A549 (cell line): ENCODE results near the gene MAP4K2. TPM values are rescaled to one million over a fixed set of nuclear protein-coding genes. Genes with fewer than 3 reads are reported as not detected.

Experiments used
- ATAC-seq, 2 experiments: fragments of 200-7000 bp in 1 of 2; fragments of >200 bp in 1 of 2; cut with Nextera tagmentation in 1 of 2; cut with Tn5 transposase in 1 of 2; 3 replicates each; pipeline versions ENCODE4 v1.8.0 to v1.9.1; 2018 to 2020; ENCODE audit warnings: mild to moderate bottlenecking in 1 of 2, moderate library complexity in 1 of 2
- CTCF ChIA-PET: fragments of 300-600 bp; sonication (Branson Sonifier 250); formaldehyde crosslinking; extraction: SDS; loops from one replicate; lab custom pipeline; 2021; ENCODE audit warnings: antibody characterized with exemption, inconsistent platforms; lab: Yijun Ruan, JAX
- POLR2A ChIA-PET: fragments of 350-600 bp; formaldehyde crosslinking; extraction: SDS; loops from one replicate; lab custom pipeline; 2021; ENCODE audit warnings: antibody characterized with exemption, inconsistent platforms; lab: Yijun Ruan, JAX
- DNase-seq, 2 experiments: peaks; one replicate each; pipeline versions ENCODE4 v3.0.0 to v3.0.0-alpha.2; 2011 to 2016; ENCODE audit warnings: low read depth in 1 of 2, low spot score in 1 of 2
- FAIRE-seq: peaks from 2 replicates; lab custom pipeline; 2011; peaks lifted over from hg19 to GRCh38; lab: Jason Lieb, UNC
- H3K27ac ChIP-seq, 2 experiments: fragments of >200 bp; sonication (Bioruptor Twin); formaldehyde crosslinking; 3 replicates each; pipeline ENCODE4 v1.5.1; 2016 to 2017
- H3K4me1 ChIP-seq: fragments of >200 bp; sonication (Bioruptor Twin); formaldehyde crosslinking; 3 replicates; pipeline ENCODE4 v1.6.1; 2016
- H3K4me2 ChIP-seq: fragments of >200 bp; sonication (Bioruptor Twin); formaldehyde crosslinking; 3 replicates; pipeline ENCODE4 v1.6.1; 2016
- H3K4me3 ChIP-seq: fragments of >200 bp; sonication (Bioruptor Twin); formaldehyde crosslinking; 3 replicates; pipeline ENCODE4 v1.5.1; 2016
- H3K9me3 ChIP-seq: fragments of >200 bp; sonication (Bioruptor Twin); formaldehyde crosslinking; 3 replicates; pipeline ENCODE4 v1.6.1; 2016
- CBX8 ChIP-seq: fragments of 200-600 bp; sonication (generic); IDR thresholded peaks from 2 replicates; pipeline ENCODE4 v1.6.1; 2016
- CEBPB ChIP-seq, 2 experiments: fragments of >200 bp in 1 of 2; sonication (Bioruptor Twin) in 1 of 2; formaldehyde crosslinking in 1 of 2; IDR thresholded peaks; 2 replicates each; pipeline ENCODE4 v1.6.1; 2012 to 2016
- CHD2 ChIP-seq: fragments of 150-350 bp; IDR thresholded peaks from 2 replicates; pipeline ENCODE4 v1.6.1; 2014; ENCODE audit warnings: low read length; ENCODE audit not compliant: partially characterized antibody
- CHD4 ChIP-seq: fragments of 200-600 bp; sonication (generic); IDR thresholded peaks from 2 replicates; pipeline ENCODE4 v1.6.1; 2016; ENCODE audit warnings: antibody characterized with exemption, mild to moderate bottlenecking, borderline replicate concordance
- CTCF ChIP-seq: fragments of >200 bp; sonication (Bioruptor Twin); formaldehyde crosslinking; IDR thresholded peaks from 3 replicates; pipeline ENCODE4 v1.5.1; 2016
- EHMT2 ChIP-seq: fragments of 200-600 bp; sonication (generic); IDR thresholded peaks from 2 replicates; pipeline ENCODE4 v1.6.1; 2016; ENCODE audit warnings: antibody characterized with exemption, low read depth, mild to moderate bottlenecking, moderate library complexity
- ELK1 ChIP-seq: fragments of 150-350 bp; IDR thresholded peaks from 2 replicates; pipeline ENCODE4 v1.6.1; 2014; ENCODE audit warnings: low read depth, mild to moderate bottlenecking, low read length
- FOSL2 ChIP-seq, 2 experiments: fragments of 450-650 bp in 1 of 2; fragments of >200 bp in 1 of 2; sonication (Bioruptor Twin) in 1 of 2; formaldehyde crosslinking; IDR thresholded peaks; 2 replicates each; pipeline versions ENCODE4 v1.5.0 to v1.6.1; 2016 to 2020; ENCODE audit warnings: mild to moderate bottlenecking in 1 of 2, moderate library complexity in 1 of 2
- FOXS1 ChIP-seq: fragments of 250-450 bp; sonication (Bioruptor Pico); IDR thresholded peaks from 2 replicates; pipeline ENCODE4 v1.5.0; 2020; ENCODE audit warnings: mild to moderate bottlenecking, moderate library complexity
- HES2 ChIP-seq: fragments of >200 bp; sonication (Bioruptor Twin); formaldehyde crosslinking; IDR thresholded peaks from 2 replicates; pipeline ENCODE4 v1.6.1; 2016
- HMGXB4 ChIP-seq: fragments of 250-450 bp; sonication (Bioruptor Pico); IDR thresholded peaks from 2 replicates; pipeline ENCODE4 v1.5.0; 2021; ENCODE audit warnings: mild to moderate bottlenecking, moderate library complexity, borderline replicate concordance
- JUN ChIP-seq, 2 experiments: fragments of >200 bp; sonication (Bioruptor Twin); formaldehyde crosslinking; IDR thresholded peaks; 2 replicates in 1 of 2; 3 replicates in 1 of 2; pipeline ENCODE4 v1.6.1; 2016 to 2017
- KDM1A ChIP-seq: fragments of 200-600 bp; sonication (generic); IDR thresholded peaks from 2 replicates; pipeline ENCODE4 v1.6.1; 2016; ENCODE audit warnings: low read depth, mild to moderate bottlenecking
- NFE2L2 ChIP-seq: fragments of 150-350 bp; conservative IDR thresholded peaks from 2 replicates; pipeline ENCODE4 v1.6.1; 2014; ENCODE audit warnings: low read length
- NR3C1 ChIP-seq: fragments of >200 bp; sonication (Bioruptor Twin); formaldehyde crosslinking; IDR thresholded peaks from 3 replicates; pipeline ENCODE4 v1.6.1; 2017
- PBX3 ChIP-seq: IDR thresholded peaks from 2 replicates; pipeline ENCODE4 v1.6.1; 2012
- POLR2A ChIP-seq: IDR thresholded peaks from 2 replicates; pipeline ENCODE4 v1.6.1; 2012; ENCODE audit warnings: mild to moderate bottlenecking, low read length
- POLR2AphosphoS2 ChIP-seq: conservative IDR thresholded peaks from 2 replicates; pipeline ENCODE4 v1.6.1; 2012; ENCODE audit warnings: low read length, improper control_type of control experiment, inconsistent platforms
- RCOR1 ChIP-seq: fragments of 150-350 bp; IDR thresholded peaks from 2 replicates; pipeline ENCODE4 v1.6.1; 2014; ENCODE audit warnings: antibody characterized with exemption, low read length, low read depth
- RFX5 ChIP-seq: fragments of 450-650 bp; IDR thresholded peaks from 2 replicates; pipeline ENCODE4 v1.7.1; 2014; ENCODE audit warnings: antibody characterized with exemption, mild to moderate bottlenecking, moderate library complexity
- TFCP2L1 ChIP-seq: fragments of 250-450 bp; sonication (Bioruptor Pico); IDR thresholded peaks from 2 replicates; pipeline ENCODE4 v1.5.0; 2021; ENCODE audit warnings: mild to moderate bottlenecking
- USF2 ChIP-seq: fragments of 450-650 bp; IDR thresholded peaks from 2 replicates; pipeline ENCODE4 v1.6.1; 2014; ENCODE audit warnings: antibody characterized with exemption
- WGBS: methylation state at CpG from one replicate; pipeline ENCODE4 v1.1.6; 2017; ENCODE audit errors: missing lambda C conversion rate; 5-methylcytosine and 5-hydroxymethylcytosine counted together
- polyA plus RNA-seq, 4 experiments: library from polyadenylated mRNA; depleted of rRNA in 3 of 4; stranded (reverse); fragments of >200 nt; fragmentation: RNase III in 1 of 4; extraction: RNeasy Plus Mini Kit Qiagen cat#74134 plus additional on column Dnase treatment in 1 of 4; gene quantifications; 2 replicates in 3 of 4; 3 replicates in 1 of 4; pipeline ENCODE4 v1.2.3, GENCODE V29; 2011 to 2017

MAP4K2 gene
- polyA plus RNA-seq, 2 of the 4 experiments (the other 2 are of a cell fraction), result 9.4 to 9.9 TPM

GRCh38 chr11:64796757-64797541, 6.1 kb downstream of the MAP4K2 start:
- DNase-seq, result no peak
- POLR2A ChIA-PET, result interaction anchor here (1.3 kb wide), 1 partner anchor 18 kb away, joined by 3 read pairs; the partner anchor contains the start of gene SF1
- H3K4me1 ChIP-seq, result peaks cover 10% of the 10 kb centered on the region; the same call in 2 of the 3 replicates
- 93% methylated on average over 13 of the region's 19 CpGs for WGBS
- H3K4me2 ChIP-seq, result no peak overlapping the region
- no peak for FAIRE-seq
- H3K27ac ChIP-seq, result no peak overlapping the region
- CTCF ChIA-PET, result interaction anchor here (1.4 to 7.8 kb wide), 2 partner anchors 9 to 11 kb away, joined by 3 to 79 read pairs; no protein-coding TSS in a partner anchor
- ATAC-seq, result no peak
- H3K9me3 ChIP-seq, result no peaks in the 10 kb centered on the region
- H3K4me3 ChIP-seq, result no peak overlapping the region
- TF ChIP-seq NFE2L2 (no peak), POLR2AphosphoS2 (no peak), CEBPB (IDR thresholded peaks at IDR 0.05) (no peak), ELK1 (no peak), POLR2A (no peak), EHMT2 (no peak), FOSL2 (IDR thresholded peaks at IDR 0.05) (no peak), FOSL2 (CRISPR knock-in tag; IDR thresholded peaks at IDR 0.05) (no peak), USF2 (no peak), HMGXB4 (CRISPR knock-in tag) (no peak), CBX8 (no peak), TFCP2L1 (no peak), KDM1A (no peak), JUN (IDR thresholded peaks at IDR 0.05) (no peak), NR3C1 (no peak), CHD2 (no peak), CTCF (no peak), RFX5 (no peak)

GRCh38 chr11:64796047-64796756, 6.8 kb downstream of the MAP4K2 start:
- DNase-seq, result no peak
- Histone ChIP-seq H3K4me3 (no peak overlapping the region), H3K27ac (no peak overlapping the region), H3K4me2 (no peak overlapping the region), H3K4me1 (peaks cover 8% of the 10 kb centered on the region; the same call in 2 of the 3 replicates), H3K9me3 (no peaks in the 10 kb centered on the region)
- POLR2A ChIA-PET, result no interaction called here
- TF ChIP-seq FOXS1 (CRISPR knock-in tag), result no peak
- no peak for TF ChIP-seq POLR2A
- no peak for TF ChIP-seq RCOR1
- TF ChIP-seq HES2, result no peak
- TF ChIP-seq CHD4, result no peak
- TF ChIP-seq PBX3, result no peak
- no peak for TF ChIP-seq POLR2AphosphoS2
- ATAC-seq, result no peak
- no peak for FAIRE-seq
- WGBS, result 91% methylated on average over 16 of the region's 19 CpGs
- CTCF ChIA-PET, result interaction anchor here (1.1 to 1.4 kb wide), 2 partner anchors 10 to 12 kb away, joined by 3 to 8 read pairs; no protein-coding TSS in a partner anchor
